Measurements from ENCODE around the gene TTF1. TPM values are rescaled to one million over a fixed set of nuclear protein-coding genes. Genes with fewer than 3 reads are reported as not detected.
"Not testable (repeated sequence)": the region's sequence is repeated elsewhere in the genome, so short reads cannot be mapped to it uniquely, and the experiment has no call there.

The TTF1 gene
- total RNA-seq, 1 donor = 6.9 TPM

DNA sequence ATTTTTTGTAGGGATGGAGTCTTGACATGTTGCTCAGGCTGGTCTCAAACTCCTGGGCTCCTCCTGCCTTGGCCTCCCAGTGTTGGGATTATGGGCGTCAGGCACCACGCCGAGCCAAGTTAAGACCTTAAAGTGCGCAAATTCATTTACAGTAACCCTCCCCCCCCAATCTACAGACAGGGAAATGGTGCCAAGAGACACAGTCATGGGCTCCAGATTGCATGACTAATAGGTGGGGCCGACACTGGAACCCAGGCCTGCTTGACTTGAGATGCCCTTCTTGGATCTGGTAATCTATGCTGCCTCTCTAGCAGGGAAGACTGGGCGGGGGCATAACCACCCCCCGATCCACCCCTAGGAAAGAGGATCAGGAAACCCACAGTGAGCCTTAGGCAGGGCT, 19.5 kb downstream of the TTF1 start:
- TF ChIP-seq CTCF (IDR thresholded peaks at IDR 0.05; ENCODE audit: insufficient read depth, low read depth, low read length) = no peak
- no peak for DNase-seq (ENCODE audit: low read depth)
- H3K4me3 ChIP-seq (ENCODE audit: low read depth, low read length) = no peak overlapping the region

- H3K4me3 ChIP-seq (ENCODE audit: low read depth, low read length) = no peak overlapping the region
- DNase-seq (ENCODE audit: low read depth) = no peak
- TF ChIP-seq CTCF (IDR thresholded peaks at IDR 0.05; ENCODE audit: insufficient read depth, low read depth, low read length) = no peak
Observed at GRCh38 chr9:132384376-132384775, 22.3 kb downstream of the TTF1 start.

DNA sequence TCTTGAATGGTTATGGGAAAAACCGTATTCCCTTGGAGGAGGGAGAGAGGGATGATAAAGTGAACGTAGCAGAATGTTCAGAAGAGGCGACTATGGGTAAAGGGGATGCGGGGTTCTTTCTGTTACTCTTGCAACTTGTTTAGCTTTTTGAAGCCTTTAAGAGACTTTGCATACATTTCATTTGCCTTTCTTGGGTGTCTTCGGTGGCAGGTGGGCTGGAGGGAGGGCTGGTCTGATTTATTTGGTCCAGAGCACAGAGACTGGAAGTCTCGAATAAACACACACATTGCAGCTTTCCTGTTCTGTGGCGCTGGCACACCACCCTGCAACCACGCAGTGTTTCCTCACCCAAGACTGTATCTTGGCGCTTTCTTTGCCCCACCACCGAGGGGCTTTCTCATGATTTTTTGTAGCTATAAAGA, 23.2 kb downstream of the TTF1 start:
- no peak for DNase-seq (ENCODE audit: low read depth)
- TF ChIP-seq CTCF (IDR thresholded peaks at IDR 0.05; ENCODE audit: insufficient read depth, low read depth, low read length) = no peak
- H3K4me3 ChIP-seq (ENCODE audit: low read depth, low read length) = no peak overlapping the region

GRCh38 chr9:132381966-132382541, 24.6 kb downstream of the TTF1 start:
- TF ChIP-seq CTCF (IDR thresholded peaks at IDR 0.05; ENCODE audit: insufficient read depth, low read depth, low read length) = no peak
- H3K4me3 ChIP-seq (ENCODE audit: low read depth, low read length) = no peak overlapping the region
- no peak for DNase-seq (ENCODE audit: low read depth)

DNA sequence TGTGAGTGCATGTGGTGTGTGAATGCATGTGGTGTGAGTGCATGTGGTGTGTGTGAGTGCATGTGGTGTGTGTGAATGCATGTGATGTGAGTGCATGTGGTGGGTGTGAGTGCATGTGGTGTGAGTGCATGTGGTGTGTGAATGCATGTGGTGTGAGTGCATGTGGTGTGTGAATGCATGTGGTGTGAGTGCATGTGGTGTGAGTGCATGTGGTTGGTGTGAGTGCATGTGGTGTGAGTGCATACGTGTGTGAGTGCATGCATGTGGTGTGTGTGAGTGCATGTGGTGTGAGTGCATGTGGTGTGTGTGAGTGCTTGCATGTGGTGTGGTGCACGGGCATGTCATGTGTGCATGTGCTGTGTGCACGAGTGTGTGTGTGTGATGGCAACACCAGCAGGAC, 28.2 kb downstream of the TTF1 start:
- H3K4me3 ChIP-seq (ENCODE audit: low read depth, low read length); DNase-seq (ENCODE audit: low read depth): not testable (repeated sequence)

- not testable (repeated sequence) for DNase-seq (ENCODE audit: low read depth); H3K4me3 ChIP-seq (ENCODE audit: low read depth, low read length)
Observed at GRCh38 chr9:132377769-132378168, 28.9 kb downstream of the TTF1 start.

GRCh38 chr9:132372177-132373095, 34.2 kb downstream of the TTF1 start:
- H3K4me3 ChIP-seq (ENCODE audit: low read depth, low read length) = no peak overlapping the region
- TF ChIP-seq CTCF (IDR thresholded peaks at IDR 0.05; ENCODE audit: insufficient read depth, low read depth, low read length) = no peak
- DNase-seq (ENCODE audit: low read depth) = peak; percentile 46

DNA sequence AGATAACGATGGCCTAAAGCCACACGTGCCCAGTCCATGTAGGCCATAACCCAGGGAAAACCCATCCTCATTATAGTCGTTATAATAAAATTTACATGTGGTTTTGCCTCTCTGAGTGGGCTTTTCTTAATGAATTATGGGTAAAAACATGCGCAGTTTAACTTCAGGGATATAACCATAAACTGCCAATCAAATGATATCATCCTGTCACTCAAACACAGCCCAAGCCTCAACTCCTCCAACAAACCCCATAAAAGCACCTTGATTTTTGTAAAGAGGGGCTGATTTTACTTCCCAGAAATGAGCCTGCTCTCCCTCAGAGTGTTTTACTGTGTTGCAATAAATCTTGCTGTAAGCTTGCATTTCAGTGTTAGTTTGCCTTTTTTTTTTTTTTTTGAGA, 36.0 kb downstream of the TTF1 start:
- no peak overlapping the region for H3K4me3 ChIP-seq (ENCODE audit: low read depth, low read length)
- TF ChIP-seq CTCF (IDR thresholded peaks at IDR 0.05; ENCODE audit: insufficient read depth, low read depth, low read length) = no peak
- no peak for DNase-seq (ENCODE audit: low read depth)
